CD4-positive, alpha-beta T cell treated with Interleukin-6 at 100 ng/mL for 8 hours (primary cell): ENCODE data around the gene MST1.
"Not testable (repeated sequence)": the region's sequence is repeated elsewhere in the genome, so short reads cannot be mapped to it uniquely, and the experiment has no call there.

Experiments
- DNase-seq: peaks from one replicate; pipeline ENCODE4 v3.0.0-alpha.2; 2020; ENCODE audit warnings: mixed read lengths, low spot score

MST1 gene

GRCh38 chr3:49700453-49701128 is 11.3 kb upstream of the MST1 start:
- DNase-seq = no peak

DNA sequence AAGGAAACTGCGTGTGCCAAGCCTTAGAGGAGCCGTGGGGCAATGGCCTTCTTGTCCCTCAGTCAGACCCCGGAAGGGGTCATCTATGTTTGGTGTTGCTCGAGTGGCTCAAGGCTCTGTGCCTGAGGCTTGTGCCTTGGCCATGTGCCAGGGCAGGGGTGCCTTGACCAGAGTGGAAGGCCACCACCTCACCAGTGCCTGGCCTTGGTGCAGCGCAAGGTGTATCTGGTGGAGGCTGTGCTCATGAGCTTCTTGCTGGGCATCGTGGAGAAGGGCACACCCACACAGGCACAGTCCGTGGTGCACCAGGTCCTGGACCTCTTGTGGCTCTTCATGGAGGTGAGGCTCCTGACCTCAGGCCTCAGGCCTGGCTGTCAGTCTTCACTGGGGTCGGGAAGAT is 10.7 kb upstream of the MST1 start:
- no peak for DNase-seq

- no peak for DNase-seq
Observed at GRCh38 chr3:49699281-49699979, 10.2 kb upstream of the MST1 start.

DNA sequence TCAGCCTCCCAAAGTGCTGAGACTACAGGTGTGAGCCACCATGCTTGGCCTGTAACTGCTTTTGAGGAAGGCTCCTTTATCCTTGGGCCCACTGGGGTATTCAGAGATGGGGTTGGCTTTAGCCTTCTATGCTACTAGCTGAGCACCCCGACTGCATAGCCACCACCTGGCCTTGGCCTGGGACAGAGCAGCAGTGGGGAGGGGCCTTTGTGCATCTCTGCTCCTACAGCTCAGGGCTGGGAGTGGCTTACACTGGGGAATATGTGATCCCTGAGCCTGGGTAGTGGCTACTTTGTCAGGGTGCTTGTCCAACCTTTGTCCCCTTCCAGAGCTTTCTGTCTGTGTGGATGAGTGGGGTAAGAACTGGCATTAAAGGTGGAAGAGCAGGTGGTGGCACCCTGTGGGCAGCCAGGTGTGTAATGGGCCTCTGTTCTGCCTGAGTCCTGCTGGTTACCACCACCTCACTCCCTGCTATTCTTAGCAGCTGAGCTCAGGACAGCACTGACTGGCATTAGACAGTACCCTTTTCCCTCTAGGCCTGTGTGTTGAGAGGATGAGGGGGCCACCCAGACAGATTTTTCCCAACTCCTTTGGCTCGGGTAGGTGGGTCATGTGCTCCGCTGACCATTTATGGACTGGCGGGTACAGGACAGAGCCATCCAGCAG is 6.2 kb upstream of the MST1 start:
- DNase-seq = not testable (repeated sequence)

DNA sequence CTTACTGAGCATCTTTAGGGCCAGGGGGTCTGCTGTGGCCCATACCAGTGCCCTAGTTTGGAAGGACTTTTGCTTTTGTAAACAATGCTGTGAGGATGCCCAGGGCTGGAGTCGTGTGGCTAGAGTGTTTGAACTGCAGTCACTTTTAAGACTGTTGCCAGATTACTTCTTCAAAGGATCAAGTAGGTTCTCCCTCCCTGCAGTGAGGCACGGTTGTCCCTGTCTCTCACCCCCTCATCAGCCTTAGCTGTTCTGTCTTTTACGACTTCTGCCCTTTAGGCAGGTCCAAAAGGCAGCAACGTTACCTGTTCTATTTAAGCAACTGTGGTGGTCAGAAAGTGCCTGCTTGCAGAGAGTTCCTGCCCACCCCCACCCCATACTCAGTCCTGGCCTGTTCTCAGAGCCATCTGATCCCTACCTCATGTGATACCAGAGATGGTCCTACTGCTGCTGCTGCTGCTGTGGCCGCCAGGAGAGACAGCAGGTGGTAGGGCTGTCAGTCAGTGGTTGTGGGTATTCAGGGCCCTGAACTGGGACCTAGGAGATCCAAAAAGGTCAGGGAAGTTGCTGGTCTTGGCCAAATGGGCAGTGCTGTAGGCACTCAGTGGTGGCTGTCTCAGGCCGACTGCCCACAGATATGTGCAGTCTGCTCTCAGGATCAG is 5.3 kb upstream of the MST1 start:
- not testable (repeated sequence) for DNase-seq

DNA sequence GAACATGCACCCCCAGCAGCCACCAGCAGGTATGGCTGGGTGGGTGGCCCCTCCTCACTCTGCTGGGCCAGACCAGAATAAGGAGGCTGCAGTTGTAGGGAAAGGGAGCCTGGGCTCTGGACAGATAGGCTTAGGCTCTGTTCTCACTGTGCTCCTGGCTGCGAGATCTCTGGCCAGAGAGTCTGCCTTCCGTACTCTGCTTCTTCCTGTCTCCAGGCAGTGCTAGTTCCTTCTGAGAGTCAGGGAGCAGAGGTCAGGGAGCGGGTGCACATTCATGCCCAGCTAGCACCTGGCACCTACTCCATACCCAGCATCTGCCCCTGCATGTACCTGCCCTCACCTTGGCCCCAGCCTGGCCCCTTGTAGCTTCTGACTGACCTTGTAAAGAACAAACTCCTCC is 2.2 kb upstream of the MST1 start:
- not testable (repeated sequence) for DNase-seq

DNA sequence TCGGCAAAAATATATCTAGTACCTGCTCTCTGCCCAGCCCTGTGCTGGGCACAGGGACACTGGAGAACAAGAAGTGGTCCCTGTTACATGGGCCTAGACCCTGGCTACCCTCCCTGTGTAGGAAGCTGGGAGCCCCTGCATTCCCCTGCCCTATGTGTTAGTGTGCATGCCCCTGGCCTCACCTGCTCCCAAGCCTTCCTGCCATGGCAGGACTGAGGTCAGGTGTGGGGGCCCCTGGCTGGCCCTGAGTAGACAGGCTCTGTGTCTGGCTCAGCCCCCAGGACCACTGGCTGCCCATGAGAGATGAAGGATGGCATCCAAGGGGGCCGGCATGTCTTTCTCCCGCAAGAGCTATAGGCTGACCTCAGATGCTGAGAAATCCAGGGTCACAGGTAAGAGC is 1.6 kb upstream of the MST1 start:
- DNase-seq = not testable (repeated sequence)

- not testable (repeated sequence) for DNase-seq
Observed at GRCh38 chr3:49689908-49690624, 792 bp upstream of the MST1 start.

- DNase-seq = not testable (repeated sequence)
Observed at GRCh38 chr3:49688338-49689045, 782 bp downstream of the MST1 start.

GRCh38 chr3:49687424-49687795 is 1.9 kb downstream of the MST1 start:
- DNase-seq = not testable (repeated sequence)

GRCh38 chr3:49686769-49687423 is 2.4 kb downstream of the MST1 start:
- not testable (repeated sequence) for DNase-seq

DNA sequence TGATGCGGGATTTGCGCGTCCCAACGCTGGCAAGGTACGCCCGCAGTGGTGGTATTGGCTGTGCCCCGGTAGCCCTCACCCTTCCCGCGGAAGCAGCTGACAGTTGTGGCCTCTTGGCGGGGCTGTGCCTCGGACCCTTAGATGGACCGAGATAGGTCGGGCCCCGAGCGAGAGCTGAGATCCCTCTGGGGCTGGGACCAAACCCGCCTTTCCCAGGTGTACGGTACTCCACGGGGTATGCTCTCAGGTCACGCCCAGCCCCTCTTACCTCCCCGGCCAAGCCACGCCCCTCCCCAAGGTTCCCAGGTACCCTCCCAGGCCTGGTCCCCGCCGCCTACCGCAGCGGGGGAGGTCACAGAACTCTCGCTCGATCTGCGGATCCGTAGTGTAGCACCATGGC is 2.9 kb downstream of the MST1 start:
- peak; percentile 26 for DNase-seq

DNA sequence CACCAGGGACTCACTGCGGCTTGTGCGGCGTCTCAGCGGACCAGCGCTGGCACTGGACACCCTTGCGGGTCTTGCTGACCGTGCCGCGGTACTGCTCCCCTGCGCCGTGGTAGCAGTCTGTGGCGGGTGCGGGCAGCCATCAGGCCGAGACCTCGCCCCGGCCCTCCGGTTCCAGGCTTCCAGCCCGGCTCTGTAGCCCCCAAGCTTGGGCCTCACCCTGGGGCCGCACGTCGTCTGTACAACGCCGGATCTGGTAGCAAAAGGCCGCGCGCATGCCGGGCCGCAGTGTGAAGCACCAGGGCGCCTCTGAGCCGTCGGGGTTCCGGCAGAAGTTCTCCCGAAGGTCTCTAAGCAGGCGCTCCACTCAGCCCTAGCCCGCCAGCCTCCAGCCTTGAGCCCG is 3.4 kb downstream of the MST1 start:
- DNase-seq = not testable (repeated sequence)

GRCh38 chr3:49685103-49685502 is 4.2 kb downstream of the MST1 start:
- DNase-seq = not testable (repeated sequence)

DNA sequence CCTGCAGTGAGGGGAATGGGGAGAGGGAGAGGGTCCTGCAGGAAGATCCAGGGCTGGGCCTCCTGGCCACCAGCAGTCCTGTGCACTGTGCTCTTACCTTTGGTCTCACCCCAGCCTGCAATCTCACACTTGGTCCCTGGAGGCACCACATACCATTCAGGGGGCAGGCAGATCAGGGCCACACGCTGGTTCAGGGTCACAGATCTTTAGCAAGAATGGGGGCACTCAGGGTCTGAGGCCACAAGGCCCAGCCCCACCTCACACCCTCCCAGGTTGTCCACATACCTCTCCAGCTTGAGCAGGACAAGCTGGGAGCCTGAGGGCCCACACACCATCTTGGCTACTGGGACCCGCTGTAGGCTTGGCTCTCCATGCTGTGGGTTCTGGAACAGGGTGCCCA is 4.8 kb downstream of the MST1 start:
- DNase-seq = not testable (repeated sequence)

- DNase-seq = no peak
Observed at GRCh38 chr3:49683162-49683561, 6.1 kb downstream of the MST1 start.

GRCh38 chr3:49681543-49681942 is 7.7 kb downstream of the MST1 start:
- no peak for DNase-seq

GRCh38 chr3:49681232-49681522 is 8.1 kb downstream of the MST1 start:
- no peak for DNase-seq

- DNase-seq = no peak
Observed at GRCh38 chr3:49680493-49681231, 8.6 kb downstream of the MST1 start.

- DNase-seq = no peak
Observed at GRCh38 chr3:49675912-49676311, 13.4 kb downstream of the MST1 start.
